Left lobe of liver (tissue), 2 donors: Measurements from ENCODE around the gene AATF. TPM values are rescaled to one million over a fixed set of nuclear protein-coding genes. Genes with fewer than 3 reads are reported as not detected.

Source experiments
- ATAC-seq: fragments of 200-7000 bp; cut with Tn5 transposase; one replicate; pipeline ENCODE4 v1.9.1; 2020; ENCODE audit warnings: mild to moderate bottlenecking, moderate library complexity
- DNase-seq: peaks from one replicate; pipeline ENCODE4 v3.0.0-alpha.2; 2020; ENCODE audit warnings: low spot score
- total RNA-seq: library from RNA; stranded (reverse); gene quantifications from one replicate; pipeline ENCODE4 v1.2.1, GENCODE V29; 2021
- donor health status: DM: no; HTN: no; CAD: no; lungs with moderate emphysema.
- donor health status: DM: no; HTN: yes; CAD: no.

Gene AATF
- total RNA-seq, 1 donor from 2014 or later: 17.7 TPM

DNA sequence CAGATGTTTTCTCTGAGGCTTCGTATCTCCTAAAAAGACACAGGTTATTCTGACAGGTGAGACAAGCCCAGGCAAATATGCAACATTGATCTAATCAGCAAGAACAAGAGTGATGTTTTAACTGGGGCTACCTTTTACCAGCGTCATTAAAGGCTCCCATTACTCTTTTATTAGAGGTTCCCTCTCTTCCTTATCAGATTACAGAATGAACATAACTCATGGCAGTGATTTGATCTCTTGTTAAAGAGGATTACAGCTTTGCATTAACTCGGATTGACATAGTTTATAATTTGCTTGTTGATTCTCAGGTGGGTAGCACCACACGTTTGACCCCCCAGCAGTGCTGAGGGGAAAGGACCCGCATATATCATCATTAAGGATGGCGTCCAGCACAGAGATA is 90.5 kb downstream of the AATF start:
- DNase-seq: no peak
- no peak for ATAC-seq

DNA sequence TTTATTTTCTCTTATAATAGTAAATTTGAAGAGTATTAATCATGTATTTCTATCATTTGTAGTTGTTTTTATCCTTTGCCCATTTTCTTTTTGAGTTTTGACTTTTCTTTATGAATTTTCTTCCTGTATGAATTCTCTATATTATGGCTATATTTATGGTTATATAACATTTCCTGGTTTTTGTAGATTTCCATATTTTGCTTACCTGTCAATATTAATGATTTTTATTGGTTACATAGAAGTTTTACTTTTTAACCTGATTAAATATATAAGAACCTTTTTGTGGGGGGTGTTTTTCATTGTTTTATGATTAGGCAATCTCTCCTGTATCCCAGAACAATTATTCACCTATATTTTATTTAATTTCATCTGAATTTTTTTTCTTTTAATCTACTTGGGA is 93.2 kb downstream of the AATF start:
- ATAC-seq: no peak
- DNase-seq: no peak

DNA sequence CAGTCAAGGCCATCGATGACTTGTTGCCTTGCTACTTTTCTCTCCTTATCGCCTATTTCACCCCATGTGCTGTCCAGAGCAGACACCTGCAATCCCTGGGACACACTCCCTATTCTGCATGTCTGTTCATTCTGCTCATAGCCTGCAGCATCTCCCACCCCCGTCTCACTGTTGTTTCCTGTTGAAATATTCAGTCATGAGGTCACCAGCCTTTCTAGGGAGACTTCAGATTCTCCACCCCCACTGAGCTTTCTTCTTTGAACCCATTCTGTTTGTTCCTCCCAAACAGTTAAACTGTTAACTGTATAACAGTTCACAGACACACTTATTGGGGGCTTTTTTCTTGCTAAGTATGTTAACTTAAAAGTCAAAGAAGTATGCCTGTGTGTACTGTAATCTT is 94.4 kb downstream of the AATF start:
- ATAC-seq: no peak
- no peak for DNase-seq

DNA sequence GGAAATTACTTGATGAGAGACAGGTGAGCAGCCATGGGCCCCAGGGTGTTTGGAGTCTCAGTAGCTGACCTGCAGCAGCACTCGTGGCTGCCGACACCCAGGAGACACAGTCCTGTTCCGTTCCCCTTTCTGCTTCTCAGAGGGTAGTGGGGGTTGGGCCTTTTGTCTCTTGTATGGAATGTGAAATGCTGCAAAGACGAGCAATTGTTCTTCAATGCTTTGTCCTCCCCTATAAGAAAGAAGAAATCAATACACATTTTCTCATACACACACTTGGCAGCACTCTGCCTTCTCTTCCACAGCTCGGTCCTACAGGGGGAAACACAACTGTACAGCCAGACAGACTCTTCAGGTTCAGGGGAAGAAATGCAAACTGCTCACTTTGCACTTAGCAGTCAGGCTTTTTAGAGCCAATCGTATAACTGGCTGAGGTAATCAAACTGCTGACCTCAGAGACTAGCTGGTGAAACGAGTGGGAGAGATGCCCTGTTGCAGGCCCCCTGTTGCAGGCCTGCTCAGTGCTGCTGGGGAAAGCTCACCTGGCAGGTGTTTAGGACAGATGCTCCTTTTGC is 96.7 kb downstream of the AATF start:
- no peak for DNase-seq
- no peak for ATAC-seq

DNA sequence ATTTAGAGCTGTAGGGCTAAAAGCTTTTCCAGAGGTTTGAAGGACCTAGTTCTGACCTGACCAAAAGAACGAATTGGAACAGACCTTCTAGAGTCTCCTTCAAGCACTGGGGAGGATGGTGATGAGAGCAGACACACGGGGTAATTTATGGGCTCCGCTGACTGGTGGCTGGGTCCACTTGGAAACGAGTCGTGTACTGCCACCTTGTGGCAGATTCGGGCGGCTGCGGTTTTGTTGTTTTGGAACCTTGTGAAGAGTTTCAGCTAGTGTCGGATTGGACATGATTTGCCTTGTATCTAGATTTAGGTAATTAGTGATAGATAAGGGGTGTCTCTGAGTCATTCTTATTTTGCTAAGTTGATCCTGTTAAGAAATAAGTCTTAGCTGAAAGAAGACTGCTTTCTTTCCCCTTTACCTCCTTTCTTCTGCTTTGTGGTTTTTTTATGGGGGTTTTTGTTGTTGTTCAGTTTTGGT is 98.9 kb downstream of the AATF start:
- DNase-seq (peak; percentile 77), ATAC-seq (peak; percentile 89)

DNA sequence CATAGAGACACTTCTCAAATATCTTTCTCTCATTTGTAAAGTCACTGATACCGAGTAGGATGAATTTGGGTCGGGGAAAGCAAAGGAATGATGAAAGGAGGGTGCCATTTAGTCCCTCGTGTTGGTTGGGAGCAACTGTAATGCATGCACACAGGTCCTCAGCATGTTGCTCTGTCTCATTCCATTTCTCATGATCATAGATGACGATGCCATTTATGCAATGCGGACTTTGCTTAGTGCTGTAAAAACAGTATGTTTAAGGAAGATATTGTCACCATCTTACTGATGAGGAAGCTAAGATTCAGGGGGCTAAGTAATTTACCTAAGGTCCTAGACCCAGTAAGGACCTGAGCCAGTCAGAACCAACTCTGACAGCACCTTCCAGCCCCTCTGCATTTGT is 100.1 kb downstream of the AATF start:
- no peak for ATAC-seq

DNA sequence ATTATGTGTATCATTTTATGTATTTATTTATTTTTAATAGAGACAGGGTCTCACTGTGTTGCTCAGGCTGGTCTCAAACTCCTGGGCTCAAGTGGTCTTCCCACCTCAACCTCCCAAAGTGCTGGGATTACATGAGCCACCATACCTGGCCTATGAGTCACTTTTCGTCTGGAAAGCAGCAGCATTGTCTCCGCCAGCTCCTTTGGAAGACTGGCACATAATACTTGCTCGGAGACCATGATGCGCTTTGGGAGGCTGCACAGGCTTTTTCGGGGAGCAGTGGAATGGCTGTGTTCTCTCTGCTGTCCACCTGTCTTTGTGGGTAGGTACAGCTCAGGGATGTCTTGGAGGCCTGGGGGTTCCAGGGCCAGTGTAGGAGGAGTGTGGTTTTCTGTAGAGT is 102.2 kb downstream of the AATF start:
- no peak for DNase-seq
- ATAC-seq: no peak

More for the DNA sequence above, 100.1 kb downstream of the AATF start:
- DNase-seq: no peak

DNA sequence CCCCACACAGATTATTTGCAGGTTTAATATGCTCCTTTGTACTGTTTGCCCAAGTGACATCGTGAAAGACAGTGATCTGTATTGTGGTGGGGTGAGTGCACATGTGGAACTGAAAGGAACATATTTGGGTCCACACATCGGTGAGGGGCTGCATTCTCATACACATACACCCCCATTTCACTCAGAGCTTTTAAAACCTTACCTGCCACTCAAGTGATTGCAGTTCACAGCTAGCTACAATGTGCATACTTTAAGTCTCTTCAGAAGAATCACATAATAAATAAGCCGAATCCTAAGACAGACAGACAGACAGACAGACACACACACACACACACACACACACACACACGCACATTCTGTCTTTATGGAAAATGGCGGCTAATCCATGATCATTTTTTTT is 102.6 kb downstream of the AATF start:
- peak; percentile 36 for ATAC-seq
- DNase-seq: no peak

DNA sequence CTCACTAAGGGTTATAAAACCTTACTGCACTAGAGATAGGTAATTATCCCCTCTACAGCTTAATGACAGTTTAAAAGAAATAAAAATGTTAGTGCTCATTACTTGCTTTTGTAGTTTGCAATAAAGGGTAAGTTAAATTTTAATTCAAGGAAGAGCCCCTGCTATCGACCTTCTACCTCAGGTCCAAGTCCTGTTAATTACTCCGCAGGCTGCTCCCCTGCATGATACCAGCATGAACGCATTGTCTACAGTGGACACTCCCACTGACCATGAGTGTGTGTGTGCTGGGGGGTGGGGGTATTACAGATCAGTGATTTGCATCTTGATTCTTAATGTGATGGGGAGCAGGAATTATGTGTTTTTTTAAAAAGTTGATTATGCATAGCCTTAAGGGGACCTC is 103.1 kb downstream of the AATF start:
- peak; percentile 72 for DNase-seq
- peak; percentile 77 for ATAC-seq

DNA sequence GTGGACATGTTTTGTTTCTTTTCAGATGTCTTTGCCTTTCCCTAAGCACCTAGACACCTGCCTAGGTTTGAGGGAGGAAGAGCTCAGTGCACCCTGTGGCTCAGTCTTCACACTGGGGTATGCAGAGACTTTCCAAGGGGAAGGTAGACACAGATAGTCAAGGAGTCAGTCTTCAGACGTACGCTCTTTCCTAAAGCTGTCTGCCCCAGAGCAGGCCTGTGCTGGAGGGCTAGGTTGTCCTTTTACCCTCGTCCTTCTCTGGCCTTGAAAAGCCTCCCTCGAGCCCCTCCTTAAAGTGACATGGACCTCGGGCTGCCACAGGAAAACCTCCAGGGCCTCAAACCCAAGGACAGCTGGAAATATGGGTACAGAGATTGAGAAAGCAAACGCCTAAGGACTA is 103.7 kb downstream of the AATF start:
- no peak for DNase-seq
- ATAC-seq: no peak

DNA sequence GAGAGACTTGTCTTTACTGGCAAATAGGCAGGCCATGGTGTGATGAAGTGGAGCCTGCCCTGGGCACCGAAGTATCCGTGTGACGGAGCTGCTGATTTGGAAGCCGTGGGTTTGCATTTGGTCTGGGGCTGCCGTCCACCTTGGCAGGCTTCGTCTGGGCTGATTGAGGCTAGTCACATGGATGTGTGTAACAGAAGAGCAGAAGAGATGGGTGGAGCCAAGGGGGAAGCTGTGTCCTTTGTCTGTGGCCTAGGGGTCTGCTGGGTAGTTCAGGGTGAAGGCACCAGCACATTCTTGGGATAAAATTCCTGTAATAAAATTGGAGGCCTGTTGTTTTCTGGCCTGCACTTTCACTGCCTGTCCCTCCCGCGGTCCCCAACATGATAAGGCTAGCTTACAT is 106.1 kb downstream of the AATF start:
- ATAC-seq (no peak), DNase-seq (no peak)

DNA sequence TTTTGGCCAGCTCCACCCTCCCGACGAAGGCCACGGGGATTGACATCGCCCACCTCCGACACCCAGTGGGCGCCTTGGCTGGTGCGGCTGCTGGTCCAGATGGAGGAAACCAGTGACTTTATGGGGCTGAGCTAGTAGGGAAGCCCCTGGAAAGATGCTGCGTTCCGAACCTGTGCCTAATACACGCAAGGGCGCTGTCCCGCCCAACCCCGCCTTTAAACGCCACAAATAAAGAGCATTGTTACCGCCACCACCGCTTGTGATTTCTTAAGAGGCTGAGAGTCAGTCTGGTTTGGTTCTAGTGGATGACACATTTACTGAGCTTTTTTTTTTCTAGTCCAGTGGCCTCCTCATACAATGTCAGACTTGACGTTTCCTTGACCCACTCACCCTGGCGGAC is 107.9 kb downstream of the AATF start:
- DNase-seq (no peak), ATAC-seq (no peak)

DNA sequence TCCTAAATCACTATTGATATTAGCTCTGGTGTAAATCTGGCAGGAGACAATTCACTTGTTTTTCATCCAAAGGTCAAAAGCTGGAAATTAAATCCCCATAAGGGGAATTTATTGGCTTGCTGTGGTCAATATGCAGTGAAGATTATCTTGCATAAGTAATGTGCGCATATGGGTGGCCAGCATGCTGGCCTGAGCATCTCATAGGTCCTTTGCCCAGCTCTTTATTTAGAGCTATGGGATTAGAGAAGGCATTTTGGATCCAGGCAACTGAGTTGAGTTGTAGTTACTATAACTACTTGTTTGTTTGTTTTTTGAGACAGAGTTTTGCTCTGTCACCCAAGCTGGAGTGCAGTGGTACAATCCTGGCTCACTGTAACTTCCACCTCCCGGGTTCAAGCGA is 110.7 kb downstream of the AATF start:
- ATAC-seq (no peak), DNase-seq (no peak)

DNA sequence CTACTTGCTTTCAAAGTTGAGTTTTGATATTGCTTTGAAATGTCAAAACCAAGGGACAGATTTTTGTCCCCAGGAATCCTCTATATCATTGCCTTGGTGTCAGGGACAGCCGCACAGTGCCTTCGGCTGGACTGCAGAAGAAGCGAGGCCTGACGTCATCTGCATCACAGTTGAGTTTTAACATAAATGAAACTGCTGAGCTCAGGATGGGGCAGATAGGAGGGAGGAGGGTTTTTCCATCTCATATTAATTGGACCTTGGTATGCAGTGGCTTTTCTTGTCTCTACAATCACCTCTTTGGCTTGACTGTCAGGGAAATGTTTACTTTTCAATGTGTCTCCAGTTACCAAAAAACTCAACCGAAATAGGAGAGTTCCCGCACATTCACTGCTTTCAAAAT is 111.3 kb downstream of the AATF start:
- DNase-seq (no peak), ATAC-seq (no peak)

DNA sequence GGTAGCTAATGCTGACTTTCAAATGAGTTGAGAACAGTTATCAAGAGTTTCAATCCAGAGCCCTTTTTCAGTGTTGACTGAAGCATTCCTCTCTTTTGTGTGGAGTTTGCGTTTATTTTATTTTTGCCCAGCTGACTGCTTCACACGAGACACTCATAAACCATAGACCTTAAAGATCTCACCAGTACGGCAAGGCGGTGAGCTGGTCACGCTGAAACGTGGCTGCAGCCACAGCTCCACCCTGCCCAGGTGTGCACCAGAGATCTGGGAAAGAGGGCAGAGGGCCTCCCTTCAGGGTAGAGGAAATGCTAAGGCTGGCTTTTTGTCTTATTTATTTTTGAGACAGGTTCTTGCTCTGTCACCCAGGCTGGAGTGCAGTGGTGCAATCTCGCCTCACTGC is 112.2 kb downstream of the AATF start:
- no peak for ATAC-seq
- no peak for DNase-seq

DNA sequence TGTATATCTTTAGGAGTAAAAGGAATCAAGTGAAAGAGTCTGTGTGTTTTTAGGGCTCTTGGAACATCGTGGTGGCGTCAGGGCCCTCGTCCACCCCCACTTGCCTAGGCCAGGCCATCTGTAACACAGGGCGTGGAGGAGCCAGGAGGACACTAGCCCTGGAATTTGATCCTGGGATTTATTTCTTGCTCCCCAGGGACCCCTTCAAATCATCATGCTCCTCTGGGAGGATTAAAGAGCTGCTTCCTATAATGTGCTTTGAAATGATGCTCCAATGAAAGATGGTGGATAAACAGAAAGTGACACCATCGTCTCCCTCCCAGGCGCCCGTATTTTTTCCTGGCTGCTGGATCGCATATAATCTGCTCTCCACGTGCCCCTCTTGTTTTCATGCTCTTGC is 113.3 kb downstream of the AATF start:
- DNase-seq (no peak), ATAC-seq (no peak)

DNA sequence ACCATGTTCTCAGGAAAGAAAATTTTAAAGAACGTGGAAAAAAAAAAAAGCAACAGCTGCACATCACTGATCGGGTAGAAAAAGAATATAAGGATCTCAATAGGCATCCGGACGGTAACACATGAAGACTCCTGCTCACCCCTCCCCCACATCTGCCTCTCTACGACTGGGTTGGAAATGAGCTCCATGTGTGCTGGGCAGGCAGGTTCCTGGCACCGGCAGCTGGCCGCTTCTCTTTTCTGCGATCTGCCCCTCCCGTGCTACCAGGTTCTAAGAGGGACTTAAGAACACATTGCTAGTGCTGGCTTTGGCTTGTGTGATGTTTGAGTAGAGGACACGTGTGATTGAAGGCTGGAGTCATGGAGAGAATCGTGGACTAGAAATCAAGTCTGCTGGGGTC is 115.5 kb downstream of the AATF start:
- DNase-seq: no peak
- ATAC-seq: no peak

DNA sequence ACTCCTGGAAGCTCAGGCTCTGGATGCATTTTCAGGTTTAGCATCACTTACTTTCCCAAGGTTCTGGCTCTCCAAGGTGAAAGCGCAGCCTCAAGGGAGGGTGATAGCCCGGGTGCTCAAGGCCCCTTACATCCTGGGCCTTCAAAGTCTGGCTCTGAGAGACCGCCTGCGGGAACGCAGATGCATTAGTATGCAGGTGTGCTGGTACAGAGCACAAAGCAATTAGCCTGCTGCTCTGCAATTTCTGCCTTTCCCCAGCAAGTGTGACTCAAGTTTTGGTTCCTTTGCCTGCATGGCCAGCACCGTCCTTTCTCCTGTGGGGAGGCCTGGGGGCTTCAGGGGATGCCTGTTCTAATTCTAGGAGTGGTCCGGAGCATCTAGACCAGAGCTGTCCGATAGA is 116.2 kb downstream of the AATF start:
- ATAC-seq (no peak), DNase-seq (no peak)

DNA sequence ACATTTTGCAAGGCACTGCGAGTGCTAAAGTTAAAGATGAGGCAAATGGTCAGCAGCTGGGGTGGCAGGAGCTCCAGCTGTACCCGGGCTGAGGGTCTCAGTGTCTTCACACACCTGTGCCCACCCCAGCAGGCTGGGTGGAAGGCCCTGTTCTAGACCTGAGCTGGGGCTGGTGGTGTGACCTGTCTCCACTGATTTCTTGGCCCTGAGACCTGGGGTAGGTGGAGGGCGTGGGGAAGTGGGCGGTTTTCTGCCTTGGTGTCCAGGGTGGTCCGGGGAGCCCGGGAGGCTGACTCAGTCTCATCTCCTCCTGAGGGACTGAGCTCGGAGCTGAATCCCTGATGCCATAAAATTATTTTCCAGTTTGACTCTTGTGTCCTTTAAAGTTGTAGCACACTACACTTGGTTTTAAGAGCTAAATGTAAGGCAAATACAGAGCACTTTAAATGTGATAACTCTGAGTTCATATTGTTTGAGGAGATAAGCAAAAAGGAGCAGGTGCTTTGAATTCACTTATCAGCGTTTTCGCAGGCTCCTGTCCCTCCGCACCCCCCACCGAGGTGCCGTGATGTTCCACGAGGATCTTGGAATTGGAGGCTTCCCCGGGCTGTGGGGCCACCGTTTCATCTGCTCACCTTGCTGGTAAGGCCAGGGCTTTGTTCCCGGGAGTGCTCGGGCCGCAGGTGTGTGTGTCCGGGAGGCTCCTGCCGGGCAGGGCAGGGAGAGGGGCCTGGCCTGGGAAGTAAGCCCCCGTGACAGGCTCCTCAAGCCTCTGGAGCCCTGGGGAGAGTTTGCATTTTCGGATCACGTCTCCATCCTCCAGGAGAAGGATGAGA is 117.0 kb downstream of the AATF start:
- DNase-seq (no peak), ATAC-seq (no peak)

DNA sequence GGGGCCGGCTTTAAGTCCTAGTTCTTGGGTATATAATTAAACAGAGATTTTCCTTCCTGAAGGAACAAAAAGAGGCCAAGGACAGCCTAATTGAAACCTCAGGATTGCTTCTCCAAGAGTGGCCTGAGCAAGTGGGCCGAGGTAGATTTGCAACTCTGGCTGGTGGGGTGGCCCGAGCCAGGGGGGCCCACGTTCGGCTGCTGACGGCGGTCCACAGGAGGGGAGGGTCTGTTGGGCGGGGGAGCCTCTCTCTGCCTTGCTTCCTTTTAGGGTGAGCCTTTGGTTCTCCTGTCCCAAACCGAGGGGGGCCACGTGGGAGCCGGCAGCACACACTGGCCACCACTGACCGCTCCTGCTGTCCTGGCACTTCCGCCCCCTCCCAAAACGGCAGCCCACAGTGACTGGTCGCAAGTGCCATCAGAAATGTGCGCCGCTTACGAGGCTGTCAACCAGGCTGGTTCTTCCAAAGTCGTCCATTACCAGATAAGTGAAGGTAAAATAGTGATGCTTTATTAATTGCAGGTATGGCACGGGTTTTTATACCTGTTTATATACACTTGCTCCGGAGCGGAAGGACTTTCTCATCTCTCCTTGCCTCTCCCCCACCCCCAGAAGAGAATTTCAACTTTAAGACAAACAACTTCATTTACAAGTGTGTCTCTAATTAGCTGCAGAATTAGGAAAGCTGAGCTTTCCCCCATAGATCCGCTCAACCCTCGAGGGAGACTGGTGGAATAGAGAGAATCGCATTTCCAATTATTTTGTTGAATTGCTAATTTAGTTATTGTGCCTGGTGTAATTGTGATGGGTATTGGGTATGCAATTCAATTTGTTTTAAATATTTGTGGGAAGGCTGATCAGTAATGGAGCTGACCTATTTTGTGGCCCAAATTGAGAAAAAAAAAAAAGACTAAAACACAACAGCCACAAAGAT is 117.8 kb downstream of the AATF start:
- no peak for DNase-seq
- no peak for ATAC-seq

DNA sequence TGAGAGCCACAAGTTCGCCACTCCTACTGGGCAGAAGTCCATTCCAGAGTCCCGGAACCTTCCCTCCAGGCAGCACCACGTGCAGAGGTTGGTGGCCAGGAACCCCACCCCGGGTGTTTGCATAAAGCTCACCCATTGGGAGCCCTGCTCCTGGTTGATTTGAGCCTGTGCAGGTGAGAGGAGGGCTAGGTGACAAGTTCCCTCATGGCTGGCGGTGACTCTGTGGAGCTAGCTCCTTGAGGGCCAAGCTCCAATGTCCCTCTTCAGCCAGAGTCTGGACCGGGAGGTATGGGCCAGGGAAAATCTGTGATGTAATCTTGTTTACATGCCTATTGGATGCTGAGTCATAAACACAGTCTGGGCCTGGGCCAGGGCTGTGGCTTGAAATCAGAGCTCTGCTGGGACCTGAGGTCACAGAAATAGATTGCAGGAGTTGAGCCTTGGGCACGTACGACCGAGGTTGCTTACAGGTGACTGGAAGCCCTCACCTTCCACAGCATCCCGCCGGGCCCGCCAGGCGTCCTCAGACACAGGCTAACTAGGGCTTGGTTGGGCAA is 118.9 kb downstream of the AATF start:
- DNase-seq: peak; percentile 87
- ATAC-seq: peak; percentile 88
